ENCODE measurements around the gene CCDC6. TPM values are rescaled to one million over a fixed set of nuclear protein-coding genes. Genes with fewer than 3 reads are reported as not detected.

The CCDC6 gene
- total and polyA plus RNA-seq, 2 of the 8 experiments (the other 6 are each of a cell fraction or from before 2014, with no cell fraction given), result 42.2 to 74.4 TPM

DNA sequence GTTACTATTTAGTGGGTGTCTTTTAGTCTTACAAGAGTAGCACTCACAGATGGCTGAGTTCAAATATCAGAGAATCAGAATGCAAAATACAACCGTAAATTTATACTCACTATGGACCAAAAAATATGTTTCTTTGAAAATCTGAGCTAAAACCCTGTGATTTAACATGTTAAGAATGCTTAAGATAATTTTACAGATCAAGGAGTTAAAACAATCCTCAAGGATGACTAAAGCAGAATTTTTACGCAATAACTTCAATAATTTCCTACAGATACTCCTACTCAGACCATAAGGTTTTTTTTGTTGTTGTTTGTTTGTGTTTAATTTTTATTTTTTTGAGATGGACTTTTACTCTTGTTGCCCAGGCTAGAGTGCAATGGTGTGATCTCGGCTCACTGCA lies 47.9 kb upstream of the CCDC6 start:
- no peaks in the 10 kb centered on the region for H3K79me1 ChIP-seq (ENCODE audit: low read depth, low read length)
- H3K4me3 ChIP-seq (ENCODE audit: extremely low read depth in 1 of 4, insufficient read depth in 2 of 4, low read depth in 3 of 4, low read length in 4 of 4), result no peak overlapping the region
- H3K23me2 ChIP-seq (ENCODE audit: low read depth, low read length), result no peaks in the 10 kb centered on the region
- no peak for DNase-seq (ENCODE audit: low read depth in 1 of 2, low spot score in 2 of 2)
- no peaks in the 10 kb centered on the region for H4K20me1 ChIP-seq (replicated peaks in 1 of 2; ENCODE audit: control insufficient read depth in 1 of 2, insufficient read depth in 2 of 2, low read length in 2 of 2)
- no peak overlapping the region for H2BK12ac ChIP-seq (ENCODE audit: low read depth, low read length)
- no peak overlapping the region for H4K5ac ChIP-seq (ENCODE audit: insufficient read length, low read depth, low read length)
- H3K36me3 ChIP-seq (ENCODE audit: control insufficient read depth in 2 of 4, insufficient read depth in 4 of 4, low read length in 3 of 4), result no peaks in the 10 kb centered on the region
- H2AK5ac ChIP-seq (ENCODE audit: low read depth, low read length), result no peak overlapping the region
- ChIA-PET POLR2A (ENCODE audit: partially characterized antibody) (no interaction called here), CTCF (ENCODE audit: partially characterized antibody) (interaction anchor here (1.6 kb wide), 1 partner anchor 17 kb away, joined by 5 read pairs; no protein-coding TSS in a partner anchor)
- H3K4me2 ChIP-seq (ENCODE audit: insufficient read depth in 1 of 2, low read depth in 2 of 2, low read length in 2 of 2), result no peak overlapping the region
- 92% methylated on average over 3 of the region's 3 CpGs; no CpG with 5 or more reads in 1 of the 2 experiments for WGBS, 2 experiments (ENCODE audit: extremely low coverage in 1 of 2, insufficient coverage in 1 of 2, insufficient read length in 1 of 2, insufficient replicate concordance in 2 of 2, low coverage in 1 of 2, low lambda C conversion rate in 2 of 2, missing lambda C conversion rate in 1 of 2)
- FAIRE-seq, result no peak
- H3K9me3 ChIP-seq (ENCODE audit: insufficient read depth in 2 of 2, low read depth in 1 of 2, low read length in 1 of 2), result no peaks in the 10 kb centered on the region
- H3K56ac ChIP-seq (replicated peaks; ENCODE audit: insufficient read length, low read depth, low read length), result no peak overlapping the region
- H3K9ac ChIP-seq (replicated peaks in 1 of 4; ENCODE audit: extremely low read depth in 1 of 4, low read depth in 3 of 4, low read length in 3 of 4), result no peak overlapping the region
- no peaks in the 10 kb centered on the region for H3K4me1 ChIP-seq (replicated peaks in 1 of 4; ENCODE audit: control insufficient read depth in 3 of 4, insufficient read depth in 4 of 4, low read length in 3 of 4)
- H3K23ac ChIP-seq (ENCODE audit: insufficient read length), result no peak overlapping the region
- H2BK15ac ChIP-seq (ENCODE audit: low read length), result no peak overlapping the region
- no peaks in the 10 kb centered on the region for H3K27me3 ChIP-seq (replicated peaks in 1 of 4; ENCODE audit: control insufficient read depth in 3 of 4, extremely low read depth in 1 of 4, insufficient read depth in 3 of 4, low read length in 3 of 4)
- H3K4ac ChIP-seq (replicated peaks; ENCODE audit: insufficient read length, low read depth, low read length), result no peak overlapping the region
- no peak overlapping the region for H3K14ac ChIP-seq (ENCODE audit: insufficient read length)
- H2AFZ ChIP-seq (ENCODE audit: low read length), result no peak overlapping the region
- H3K18ac ChIP-seq (ENCODE audit: extremely low read depth, low read length), result no peak overlapping the region
- H4K8ac ChIP-seq (ENCODE audit: extremely low read depth, insufficient read depth, low read length), result no peak overlapping the region
- H3K27ac ChIP-seq (ENCODE audit: low read depth, low read length), result no peak overlapping the region
- no peak overlapping the region for H2BK20ac ChIP-seq (ENCODE audit: low read length)
- no peak overlapping the region for H2BK5ac ChIP-seq (ENCODE audit: low read depth, low read length)
- H3K79me2 ChIP-seq (ENCODE audit: control insufficient read depth in 1 of 2, insufficient read depth in 2 of 2, low read length in 2 of 2), result no peaks in the 10 kb centered on the region
- H4K91ac ChIP-seq (replicated peaks; ENCODE audit: insufficient read length, low read length), result no peak overlapping the region
- no peak overlapping the region for H2BK120ac ChIP-seq (replicated peaks; ENCODE audit: low read depth, low read length)
- TF ChIP-seq EZH2 (IDR thresholded peaks at IDR 0.05; ENCODE audit: low read depth, low read length, severe bottlenecking) (no peak), HDAC2 (IDR thresholded peaks at IDR 0.05; ENCODE audit: borderline replicate concordance in 1 of 2, low read depth in 2 of 2, low read length in 2 of 2) (no peak), MAFK (IDR thresholded peaks at IDR 0.05; ENCODE audit: low read depth, low read length) (no peak), CEBPB (IDR thresholded peaks at IDR 0.05; ENCODE audit: low read depth, low read length) (no peak), PHF8 (conservative IDR thresholded peaks at IDR 0.05; ENCODE audit: low read depth, low read length) (no peak), NANOG (IDR thresholded peaks at IDR 0.05; ENCODE audit: insufficient read depth, low read depth, low read length, poor library complexity, severe bottlenecking) (no peak), SAP30 (IDR thresholded peaks at IDR 0.05; ENCODE audit: insufficient read depth, insufficient replicate concordance, low read length) (no peak), SP4 (IDR thresholded peaks at IDR 0.05; ENCODE audit: low read length) (no peak), CHD1 (IDR thresholded peaks at IDR 0.05; ENCODE audit: low read depth, low read length) (no peak), POLR2A (IDR thresholded peaks at IDR 0.05; ENCODE audit: control extremely low read depth in 1 of 2, low read depth in 2 of 2, low read length in 2 of 2) (no peak), POU5F1 (IDR thresholded peaks at IDR 0.05; ENCODE audit: low read depth, low read length) (no peak), JUN (IDR thresholded peaks at IDR 0.05; ENCODE audit: low read depth, low read length) (no peak)

Measured in H1 (cell line).